ENCODE results near the gene TMOD3.
"Not testable (repeated sequence)": the region's sequence is repeated elsewhere in the genome, so short reads cannot be mapped to it uniquely, and the experiment has no call there.

Gene TMOD3

GRCh38 chr15:51829376-51830275 is at the start of gene TMOD3:
TSS of gene TMOD3 (plus strand) at chr15:51829653. CDS start at chr15:51862885, 33,232 bp downstream.
- peak; percentile 78 for DNase-seq

GRCh38 chr15:51780636-51781035 is 48.8 kb upstream of the TMOD3 start:
- DNase-seq = no peak

DNA sequence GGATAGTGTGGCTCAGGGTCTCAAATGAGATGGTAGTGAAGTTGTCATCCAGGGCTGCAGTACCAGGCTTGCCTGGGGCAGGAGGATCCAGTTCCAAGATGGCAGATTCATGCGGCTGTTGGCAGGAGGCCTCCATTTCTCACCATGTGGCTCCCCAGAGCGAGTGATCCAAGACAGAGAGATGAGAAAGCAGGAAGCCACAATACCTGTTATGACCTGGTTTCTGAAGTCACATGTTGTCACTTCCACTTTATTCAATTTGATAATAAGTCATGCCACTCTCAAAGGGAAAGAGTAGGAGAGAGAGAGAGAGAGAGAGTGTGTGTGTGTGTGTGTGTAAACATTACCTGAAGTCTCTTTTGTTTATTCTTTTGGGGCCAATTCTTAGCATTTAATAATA is 47.9 kb upstream of the TMOD3 start:
- no peak for DNase-seq

DNA sequence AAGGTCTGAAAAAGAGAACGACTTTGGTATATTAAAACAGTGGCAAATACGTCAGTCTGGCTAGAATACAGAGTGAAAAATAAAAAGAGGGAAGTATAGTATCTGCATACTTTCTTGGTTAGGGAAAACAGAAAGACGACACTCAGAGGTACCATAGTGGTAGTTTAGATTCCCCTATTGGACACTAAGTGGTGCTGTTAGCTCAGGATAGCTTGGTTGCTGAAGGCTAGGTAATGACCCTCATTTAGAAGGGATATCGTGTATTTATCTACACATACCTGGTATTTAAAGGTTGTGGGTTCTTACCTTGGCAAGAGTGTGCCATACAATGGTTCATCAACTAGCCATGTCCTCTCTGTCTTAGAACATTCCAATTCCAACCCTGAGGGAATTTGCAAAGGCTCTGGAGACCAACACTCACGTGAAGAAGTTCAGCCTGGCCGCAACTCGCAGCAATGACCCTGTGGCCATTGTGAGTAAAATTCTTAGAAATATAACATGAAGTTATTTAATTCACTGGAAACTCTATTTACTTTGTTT is 47.0 kb upstream of the TMOD3 start:
- DNase-seq = no peak

DNA sequence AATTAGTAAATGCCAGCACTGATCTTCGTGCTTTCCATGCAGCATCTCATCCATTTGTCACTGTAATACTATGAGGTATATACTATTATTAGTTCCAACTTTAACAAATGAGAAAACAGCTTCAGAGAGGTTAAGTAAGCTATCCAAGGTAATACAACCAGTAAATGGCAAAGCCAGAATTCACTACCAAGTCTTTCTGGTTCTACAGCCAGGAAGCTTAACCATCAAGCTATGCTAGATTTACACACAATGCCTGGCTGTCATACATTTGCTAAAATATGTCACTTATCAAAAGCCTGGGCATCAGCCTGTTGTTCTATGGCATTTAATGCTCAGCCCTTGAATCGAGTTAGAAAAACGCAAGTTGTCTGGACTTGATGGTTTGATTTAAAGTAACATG is 45.5 kb upstream of the TMOD3 start:
- no peak for DNase-seq

DNA sequence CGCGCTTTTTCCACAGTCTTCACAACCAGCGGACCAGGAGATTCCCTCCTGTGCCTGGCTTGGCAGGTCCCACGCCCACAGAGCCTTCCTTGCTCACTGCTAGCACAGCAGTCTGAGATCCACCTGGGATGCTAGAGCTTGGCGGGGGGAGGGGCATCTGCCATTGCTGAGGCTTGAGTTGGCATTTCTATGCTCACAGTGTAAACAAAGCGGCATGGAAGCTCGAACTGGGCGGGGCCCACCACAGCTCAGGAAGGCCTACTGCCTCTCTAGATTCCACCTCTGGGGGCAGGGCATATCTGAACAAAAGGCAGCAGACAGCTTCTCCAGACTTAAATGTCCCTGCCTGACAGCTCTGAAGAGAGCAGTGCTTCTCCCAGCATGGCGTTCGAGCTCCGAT is 42.3 kb upstream of the TMOD3 start:
- not testable (repeated sequence) for DNase-seq

- not testable (repeated sequence) for DNase-seq
These were observed 37.0 kb upstream of the TMOD3 start for GRCh38 chr15:51792474-51792873.

GRCh38 chr15:51793521-51794305 is 35.7 kb upstream of the TMOD3 start:
- DNase-seq = no peak

DNA sequence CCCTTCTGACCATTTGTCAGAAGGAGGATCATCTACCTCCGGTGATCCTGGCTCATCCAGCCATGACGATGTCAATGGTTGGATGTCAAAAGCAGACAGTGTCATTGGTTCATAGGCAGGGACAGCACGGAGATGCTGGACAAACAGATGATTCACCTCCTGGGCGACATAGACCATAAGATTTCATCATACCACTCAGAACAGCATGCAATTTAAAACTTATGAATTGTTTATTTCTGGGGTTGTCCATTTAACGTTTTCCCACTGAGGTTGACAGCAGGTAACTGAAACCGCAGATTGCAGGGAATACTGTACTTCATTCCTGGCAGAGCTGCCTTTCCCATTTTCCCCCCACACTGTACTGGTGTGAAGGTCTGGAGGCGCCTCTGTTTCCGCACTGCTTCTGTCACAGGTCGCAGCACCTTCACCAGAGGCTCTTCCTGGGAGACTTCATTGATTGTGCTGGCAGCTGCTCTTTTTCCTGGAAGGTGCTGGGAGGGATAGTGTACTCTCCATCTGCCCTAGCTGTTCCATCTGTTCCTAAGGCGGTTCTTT is 32.5 kb upstream of the TMOD3 start:
- no peak for DNase-seq

- DNase-seq = no peak
These were observed 31.2 kb upstream of the TMOD3 start for GRCh38 chr15:51798281-51798680.

GRCh38 chr15:51799282-51800252 is 29.9 kb upstream of the TMOD3 start:
- no peak for DNase-seq

DNA sequence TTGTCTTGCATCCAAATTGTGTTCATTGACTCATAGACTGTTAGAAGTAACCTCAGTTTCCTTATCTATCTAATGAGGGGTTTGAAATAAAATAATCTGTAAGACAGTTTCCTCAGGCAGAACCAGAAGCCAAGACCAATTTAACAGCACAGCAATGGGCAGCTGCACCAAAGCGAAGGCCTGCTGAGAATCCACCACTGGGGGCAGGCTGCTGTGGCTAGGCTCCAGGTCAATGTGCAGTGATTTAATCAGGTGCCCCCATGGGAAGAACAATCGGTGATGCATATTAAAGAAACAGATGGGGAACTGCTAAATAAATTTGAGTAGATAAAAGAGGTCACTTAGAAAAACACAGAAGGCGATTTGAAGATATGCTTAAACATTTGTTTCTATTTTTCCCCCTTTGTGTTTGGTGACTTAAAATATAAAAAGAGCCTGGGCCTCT is 28.0 kb upstream of the TMOD3 start:
- no peak for DNase-seq

- no peak for DNase-seq
These were observed 26.9 kb upstream of the TMOD3 start for GRCh38 chr15:51802593-51802992.

GRCh38 chr15:51803965-51804364 is 25.5 kb upstream of the TMOD3 start:
- no peak for DNase-seq

GRCh38 chr15:51806123-51806522 is 23.3 kb upstream of the TMOD3 start:
- DNase-seq = no peak

DNA sequence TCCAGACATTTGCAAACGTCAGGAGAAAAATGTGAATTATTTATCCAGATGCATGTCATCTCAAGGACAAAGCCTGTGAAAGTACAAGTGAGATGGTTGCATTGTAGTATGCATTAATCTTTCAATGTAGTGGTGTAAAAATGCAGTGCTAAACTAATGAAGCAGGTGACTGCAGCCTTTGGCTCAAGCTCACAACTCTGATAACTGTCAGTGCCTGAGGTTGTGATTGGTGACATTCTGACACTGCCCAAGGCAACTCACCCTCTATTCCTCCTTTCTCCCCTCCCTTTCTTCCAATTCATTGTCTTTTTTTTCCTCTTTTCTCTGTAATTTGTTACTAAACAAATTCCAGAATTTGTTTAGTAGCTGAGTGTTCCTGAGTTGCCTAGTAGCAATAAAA is 20.0 kb upstream of the TMOD3 start:
- no peak for DNase-seq

GRCh38 chr15:51812598-51812997 is 16.9 kb upstream of the TMOD3 start:
- DNase-seq = no peak

DNA sequence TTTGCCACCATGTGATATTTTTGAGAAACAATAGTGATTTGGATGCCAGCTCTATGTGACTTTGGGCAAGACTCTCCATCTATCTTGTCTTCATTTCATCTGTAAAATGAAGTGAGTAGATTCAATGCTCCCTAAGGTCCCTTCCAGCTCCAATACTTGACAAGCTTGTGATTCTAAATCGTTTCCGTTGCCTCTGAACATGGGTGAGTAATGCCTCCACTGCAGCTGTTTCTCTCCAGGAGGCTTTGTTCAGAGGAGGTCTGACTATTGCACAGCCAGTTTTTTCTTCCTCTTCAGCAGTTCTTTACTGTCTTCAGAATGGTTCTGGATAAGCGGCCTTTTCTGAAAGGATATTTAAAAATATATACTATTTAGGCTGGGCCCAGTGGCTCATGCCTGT is 14.8 kb upstream of the TMOD3 start:
- no peak for DNase-seq

- DNase-seq = no peak
These were observed 12.8 kb upstream of the TMOD3 start for GRCh38 chr15:51816611-51817010.

DNA sequence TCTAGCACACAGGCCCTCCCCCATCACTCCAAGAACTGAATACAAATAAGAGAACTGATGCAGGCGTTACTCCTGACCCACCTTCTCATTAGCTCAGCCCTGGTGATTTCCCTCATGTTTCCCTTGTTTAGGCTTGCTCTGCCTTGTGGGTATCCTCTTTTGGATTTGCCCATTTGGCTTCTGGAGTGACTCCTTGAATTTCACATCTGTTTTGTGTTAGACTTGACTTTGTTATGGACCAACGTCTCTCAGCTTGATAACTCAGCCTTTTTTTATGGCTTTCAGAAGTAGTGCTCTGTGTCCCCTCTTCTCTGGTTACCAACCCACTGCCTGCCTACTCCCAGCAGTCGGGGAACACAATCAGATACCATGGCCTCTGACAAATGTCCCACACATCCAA is 11.3 kb upstream of the TMOD3 start:
- no peak for DNase-seq

GRCh38 chr15:51825698-51826097 is 3.8 kb upstream of the TMOD3 start:
- DNase-seq = no peak

Measured in NCI-H1092 (cell line).